Left ventricle myocardium superior (tissue), 1 donor: Measurements from ENCODE around the gene SPDYE2B. TPM values are rescaled to one million over a fixed set of nuclear protein-coding genes. Genes with fewer than 3 reads are reported as not detected.
"Not testable (repeated sequence)": the region's sequence is repeated elsewhere in the genome, so short reads cannot be mapped to it uniquely, and the experiment has no call there.

Source experiments
- ATAC-seq: fragments of 200-7000 bp; cut with Tn5 transposase; one replicate; pipeline ENCODE4 v1.9.1; 2020; ENCODE audit warnings: mild to moderate bottlenecking, moderate library complexity
- DNase-seq: peaks from one replicate; pipeline ENCODE4 v3.0.0-alpha.2; 2020
- intact Hi-C: fragments of 100-400 bp; cut with micrococcal nuclease; formaldehyde crosslinking; loops from one replicate; pipeline ENCODE4 v1.11.0; 2022
- total RNA-seq: library from RNA; stranded (reverse); fragmentation: NEBNext Ultra II Directional; extraction: Animal tissue kit (Norgen Biotek cat#: 25700); gene quantifications from one replicate; pipeline ENCODE4 v1.2.1, GENCODE V29; 2021
- donor health status: DM: no; HTN: yes; CAD: no; lungs with severe emphysema.

Gene SPDYE2B
- total RNA-seq, 1 donor from 2014 or later: not detected

- ATAC-seq, DNase-seq, intact Hi-C loops: not testable (repeated sequence)
Measured at GRCh38 chr7:102694008-102694407, 43.9 kb downstream of the SPDYE2B start.

- intact Hi-C loops, ATAC-seq, DNase-seq: not testable (repeated sequence)
Measured at GRCh38 chr7:102695033-102695552, 45.0 kb downstream of the SPDYE2B start.

GRCh38 chr7:102696009-102696408, 45.9 kb downstream of the SPDYE2B start:
- intact Hi-C loops, DNase-seq, ATAC-seq: not testable (repeated sequence)

GRCh38 chr7:102697642-102698512, 47.8 kb downstream of the SPDYE2B start:
- intact Hi-C loops, DNase-seq, ATAC-seq: not testable (repeated sequence)

- intact Hi-C loops, ATAC-seq, DNase-seq: not testable (repeated sequence)
Measured at GRCh38 chr7:102698962-102699750, 49.0 kb downstream of the SPDYE2B start.

Other genes starting within 250 kb of the SPDYE2B start
- gene ORAI2, start 216.7 kb upstream of the SPDYE2B start, total RNA-seq: 3.1 TPM
- gene ALKBH4, start 185.5 kb upstream of the SPDYE2B start, total RNA-seq: 4.5 TPM
- gene LRWD1, start 185.3 kb upstream of the SPDYE2B start, total RNA-seq: 10.4 TPM
- gene POLR2J, start 171.4 kb upstream of the SPDYE2B start, total RNA-seq: 49.6 TPM
- gene RASA4B, start 132.5 kb upstream of the SPDYE2B start, total RNA-seq: 7.5 TPM
- 2.9 TPM for gene UPK3BL2, start 106.6 kb upstream of the SPDYE2B start, total RNA-seq
- gene SPDYE2, start 99.1 kb upstream of the SPDYE2B start, total RNA-seq: not detected
- gene POLR2J3, start 77.7 kb upstream of the SPDYE2B start, total RNA-seq: 11.1 TPM
- gene RASA4, start 33.6 kb upstream of the SPDYE2B start, total RNA-seq: 20.2 TPM
- gene UPK3BL1, start 7.5 kb upstream of the SPDYE2B start, total RNA-seq: 13.0 TPM
- 3.4 TPM for gene POLR2J2, start 21.3 kb downstream of the SPDYE2B start, total RNA-seq
- 9.3 TPM for gene FAM185A, start 98.7 kb downstream of the SPDYE2B start, total RNA-seq